GM12874 (cell line): Measurements from ENCODE around the gene NTMT1.

ENCODE experiments used
- CTCF ChIP-seq: IDR thresholded peaks from 2 replicates; pipeline ENCODE4 v1.5.1; 2011; ENCODE audit warnings: low read depth, mild to moderate bottlenecking, control low read depth, low read length, moderate library complexity; ENCODE audit not compliant: insufficient read depth

NTMT1 gene

GRCh38 chr9:129681924-129682323 is 56.0 kb downstream of the NTMT1 start:
- TF ChIP-seq CTCF = no peak

GRCh38 chr9:129682381-129682780 is 56.4 kb downstream of the NTMT1 start:
- no peak for TF ChIP-seq CTCF

- no peak for TF ChIP-seq CTCF
Observed at GRCh38 chr9:129685220-129685932, 59.4 kb downstream of the NTMT1 start.
